Testis (tissue), 3 donors: ENCODE measurements around the gene TMEM92. TPM values are rescaled to one million over a fixed set of nuclear protein-coding genes. Genes with fewer than 3 reads are reported as not detected.
"Not testable (repeated sequence)": the region's sequence is repeated elsewhere in the genome, so short reads cannot be mapped to it uniquely, and the experiment has no call there.

ENCODE experiments used
- DNase-seq: peaks from one replicate; pipeline ENCODE4 v3.0.0-alpha.2; 2019
- H3K27ac ChIP-seq, 2 donors: fragments of 200-600 bp; sonication (generic); one replicate each; pipeline ENCODE4 v1.5.1; 2019
- H3K27me3 ChIP-seq: fragments of 200-600 bp; sonication (generic); one replicate; pipeline ENCODE4 v1.5.1; 2019
- H3K36me3 ChIP-seq: fragments of 200-600 bp; sonication (generic); one replicate; pipeline ENCODE4 v1.5.1; 2017; ENCODE audit warnings: low read depth; ENCODE audit errors: missing control alignments
- H3K4me1 ChIP-seq: fragments of 200-600 bp; sonication (generic); one replicate; pipeline ENCODE4 v1.5.1; 2019
- H3K4me3 ChIP-seq, 2 donors: fragments of 200-600 bp; sonication (generic); one replicate each; pipeline ENCODE4 v1.5.1; 2017 to 2019
- H3K9me3 ChIP-seq: fragments of 200-600 bp; sonication (generic); one replicate; pipeline ENCODE4 v1.5.1; 2017
- POLR2A ChIP-seq: fragments of 450-650 bp; IDR thresholded peaks from one replicate; pipeline ENCODE4 v1.6.1; 2017; ENCODE audit warnings: antibody characterized with exemption, mild to moderate bottlenecking, moderate library complexity
- WGBS, 2 donors: methylation state at CpG; one replicate each; pipeline ENCODE4 v1.1.5; 2018; 5-methylcytosine and 5-hydroxymethylcytosine counted together
- intact Hi-C: fragments of 100-400 bp; cut with DNase I; formaldehyde crosslinking; loops from one replicate; pipeline ENCODE4 v1.15.1; 2023; ENCODE audit warnings: low total_unique reads
- polyA plus RNA-seq: library from polyadenylated mRNA; stranded (reverse); fragments of 350-450 nt; fragmentation: Illumina TruSeq; extraction: RNeasy Lipid Tissue Mini Kit (QIAGEN cat#74804); gene quantifications from one replicate; pipeline ENCODE4 v1.2.3, GENCODE V29; 2014; ENCODE audit warnings: low read depth, low replicate concordance; ENCODE audit not compliant: insufficient read depth
- total RNA-seq, 2 donors: library from RNA; depleted of rRNA; stranded (reverse); fragments of >200 nt; gene quantifications; one replicate each; pipeline ENCODE4 v1.2.3, GENCODE V29; 2016
- TF ChIP-seq, protein P1 (sequence below), 3 experiments: fragments of 450-650 bp in 2 of 3; fragments of 200-600 bp in 1 of 3; sonication (generic) in 1 of 3; IDR thresholded peaks; one replicate each; pipeline ENCODE4 v1.5.1; 2016 to 2019; ENCODE audit warnings: antibody characterized with exemption in 3 of 3, mild to moderate bottlenecking in 2 of 3, moderate library complexity in 1 of 3

The TMEM92 gene
- total and polyA plus RNA-seq, 3 donors from 2014 or later, result 0.44 to 1.5 (median 0.93) TPM

DNA sequence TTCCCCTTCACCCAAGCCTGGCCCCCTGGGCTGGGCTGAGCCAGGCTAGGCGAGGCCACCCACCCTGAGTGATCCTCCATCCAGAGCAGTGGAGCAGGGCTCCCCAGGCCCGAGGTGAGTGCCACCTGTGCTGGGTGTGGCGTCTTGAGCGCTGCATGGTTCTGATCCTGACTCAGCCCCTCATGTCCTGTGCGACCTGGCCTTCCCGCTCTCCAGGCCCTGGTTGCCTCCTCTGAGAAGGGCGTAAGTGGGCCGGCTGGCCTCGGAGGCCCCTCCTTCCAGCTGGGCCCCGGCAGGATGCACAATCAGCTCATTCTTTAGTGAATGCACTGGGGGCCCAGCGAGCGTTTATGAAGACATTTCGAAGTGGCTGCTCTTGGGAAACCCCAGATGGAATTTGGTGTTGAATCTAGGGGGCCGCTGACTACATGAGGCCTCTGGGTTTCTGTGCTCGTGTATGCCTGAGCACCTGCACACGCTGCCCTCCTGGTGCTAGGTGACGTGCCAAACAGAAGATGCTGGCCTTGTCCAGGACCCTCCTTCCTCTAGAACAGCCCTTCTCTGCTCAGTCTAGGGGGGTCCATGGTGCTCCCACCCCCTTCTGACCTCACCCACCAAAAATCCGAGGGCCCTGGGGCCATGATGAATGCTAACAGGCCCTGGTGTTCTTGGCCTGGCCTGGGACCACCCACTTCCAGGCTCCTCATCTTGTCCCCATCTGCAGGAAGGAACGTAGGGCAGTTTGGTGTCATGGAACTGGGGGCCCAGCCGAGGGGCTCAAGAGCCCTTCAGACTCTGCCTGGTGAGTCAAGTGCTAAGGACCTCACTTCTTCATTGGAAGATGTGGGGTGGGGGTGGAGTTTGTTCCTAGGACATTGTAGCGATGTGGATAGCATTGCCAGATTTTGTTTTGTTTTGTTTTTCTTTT, 3.6 kb upstream of the TMEM92 start:
- WGBS, 2 donors, result 45 to 53% methylated on average over 4 to 21 of the region's 21 CpGs
- intact Hi-C loops, result loop anchor here (5.0 kb wide), 1 partner anchor 68 kb away; the partner anchor contains the start of gene COL1A1
- Histone ChIP-seq H3K4me3 (no peak overlapping the region), H3K9me3 (no peaks in the 10 kb centered on the region), H3K27me3 (no peaks in the 10 kb centered on the region), H3K4me1 (peaks cover 32% of the 10 kb centered on the region), H3K27ac (peak overlapping the region; percentile 48 to 77), H3K36me3 (no peaks in the 10 kb centered on the region)
- no peak for TF ChIP-seq POLR2A
- TF ChIP-seq, protein P1, sequence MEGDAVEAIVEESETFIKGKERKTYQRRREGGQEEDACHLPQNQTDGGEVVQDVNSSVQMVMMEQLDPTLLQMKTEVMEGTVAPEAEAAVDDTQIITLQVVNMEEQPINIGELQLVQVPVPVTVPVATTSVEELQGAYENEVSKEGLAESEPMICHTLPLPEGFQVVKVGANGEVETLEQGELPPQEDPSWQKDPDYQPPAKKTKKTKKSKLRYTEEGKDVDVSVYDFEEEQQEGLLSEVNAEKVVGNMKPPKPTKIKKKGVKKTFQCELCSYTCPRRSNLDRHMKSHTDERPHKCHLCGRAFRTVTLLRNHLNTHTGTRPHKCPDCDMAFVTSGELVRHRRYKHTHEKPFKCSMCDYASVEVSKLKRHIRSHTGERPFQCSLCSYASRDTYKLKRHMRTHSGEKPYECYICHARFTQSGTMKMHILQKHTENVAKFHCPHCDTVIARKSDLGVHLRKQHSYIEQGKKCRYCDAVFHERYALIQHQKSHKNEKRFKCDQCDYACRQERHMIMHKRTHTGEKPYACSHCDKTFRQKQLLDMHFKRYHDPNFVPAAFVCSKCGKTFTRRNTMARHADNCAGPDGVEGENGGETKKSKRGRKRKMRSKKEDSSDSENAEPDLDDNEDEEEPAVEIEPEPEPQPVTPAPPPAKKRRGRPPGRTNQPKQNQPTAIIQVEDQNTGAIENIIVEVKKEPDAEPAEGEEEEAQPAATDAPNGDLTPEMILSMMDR (IDR thresholded peaks at IDR 0.05), result no peak
- DNase-seq, result peak; percentile 46

DNA sequence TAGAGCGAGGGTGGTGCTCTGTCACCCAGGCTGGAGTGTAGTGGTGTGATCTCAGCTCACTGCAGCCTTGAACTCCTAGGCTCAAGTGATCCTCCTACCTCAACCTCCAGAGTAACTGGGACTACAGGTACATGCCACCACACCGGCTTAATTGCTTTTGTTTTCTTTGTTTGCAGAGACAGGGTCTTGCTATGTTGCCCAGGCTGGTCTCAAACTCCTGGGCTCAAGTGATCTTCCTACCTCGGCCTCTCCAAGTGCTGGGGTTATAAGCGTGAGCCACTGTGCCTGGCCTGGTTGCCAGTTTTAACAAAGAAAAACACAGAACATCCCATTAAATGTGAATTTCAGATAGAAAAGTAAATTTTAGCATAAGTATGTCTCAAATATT, 2.9 kb upstream of the TMEM92 start:
- not testable (repeated sequence) for H3K4me3 ChIP-seq, H3K27me3 ChIP-seq, H3K9me3 ChIP-seq, H3K36me3 ChIP-seq, DNase-seq
- peak overlapping the region in 1 of 2 donors; percentile 77 for H3K27ac ChIP-seq
- 73 to 82% methylated on average over 4 of the region's 4 CpGs for WGBS, 2 donors
- intact Hi-C loops, result loop anchor here (5.0 kb wide), 1 partner anchor 69 kb away; the partner anchor contains the start of gene COL1A1
- peaks cover 27% of the 10 kb centered on the region for H3K4me1 ChIP-seq

DNA sequence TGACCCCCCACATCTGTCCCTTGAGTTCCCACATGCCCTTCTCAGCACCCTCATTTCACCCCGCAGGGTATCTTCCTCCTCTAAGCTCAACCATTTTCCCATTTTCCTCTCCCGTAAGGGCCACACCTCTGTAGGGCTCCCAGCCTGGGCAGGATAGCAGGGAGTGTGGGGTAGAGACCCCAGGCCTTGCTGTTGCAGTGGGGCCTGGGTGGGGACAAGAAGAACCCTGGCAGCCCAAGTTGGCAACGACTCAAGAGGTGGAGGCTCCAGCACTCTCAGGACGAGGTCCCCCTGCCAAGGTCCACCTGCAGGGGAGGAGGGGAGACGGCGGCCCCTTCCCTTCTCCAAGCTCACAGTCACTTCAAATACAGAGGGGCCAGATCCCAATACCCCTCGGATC, 2.0 kb upstream of the TMEM92 start:
- Histone ChIP-seq H3K27ac (peak overlapping the region; percentile 55 to 76), H3K27me3 (no peaks in the 10 kb centered on the region), H3K9me3 (no peaks in the 10 kb centered on the region), H3K4me1 (peaks cover 18% of the 10 kb centered on the region), H3K36me3 (no peaks in the 10 kb centered on the region), H3K4me3 (peak overlapping the region in 1 of 2 donors; percentile 61)
- 35 to 40% methylated on average over 6 to 7 of the region's 7 CpGs for WGBS, 2 donors
- TF ChIP-seq POLR2A, result no peak
- TF ChIP-seq, protein P1 (IDR thresholded peaks at IDR 0.05), result peak in 1 of 3 experiments; percentile 7
- DNase-seq, result no peak
- intact Hi-C loops, result loop anchor here (5.0 kb wide), 1 partner anchor 70 kb away; the partner anchor contains the start of gene COL1A1

DNA sequence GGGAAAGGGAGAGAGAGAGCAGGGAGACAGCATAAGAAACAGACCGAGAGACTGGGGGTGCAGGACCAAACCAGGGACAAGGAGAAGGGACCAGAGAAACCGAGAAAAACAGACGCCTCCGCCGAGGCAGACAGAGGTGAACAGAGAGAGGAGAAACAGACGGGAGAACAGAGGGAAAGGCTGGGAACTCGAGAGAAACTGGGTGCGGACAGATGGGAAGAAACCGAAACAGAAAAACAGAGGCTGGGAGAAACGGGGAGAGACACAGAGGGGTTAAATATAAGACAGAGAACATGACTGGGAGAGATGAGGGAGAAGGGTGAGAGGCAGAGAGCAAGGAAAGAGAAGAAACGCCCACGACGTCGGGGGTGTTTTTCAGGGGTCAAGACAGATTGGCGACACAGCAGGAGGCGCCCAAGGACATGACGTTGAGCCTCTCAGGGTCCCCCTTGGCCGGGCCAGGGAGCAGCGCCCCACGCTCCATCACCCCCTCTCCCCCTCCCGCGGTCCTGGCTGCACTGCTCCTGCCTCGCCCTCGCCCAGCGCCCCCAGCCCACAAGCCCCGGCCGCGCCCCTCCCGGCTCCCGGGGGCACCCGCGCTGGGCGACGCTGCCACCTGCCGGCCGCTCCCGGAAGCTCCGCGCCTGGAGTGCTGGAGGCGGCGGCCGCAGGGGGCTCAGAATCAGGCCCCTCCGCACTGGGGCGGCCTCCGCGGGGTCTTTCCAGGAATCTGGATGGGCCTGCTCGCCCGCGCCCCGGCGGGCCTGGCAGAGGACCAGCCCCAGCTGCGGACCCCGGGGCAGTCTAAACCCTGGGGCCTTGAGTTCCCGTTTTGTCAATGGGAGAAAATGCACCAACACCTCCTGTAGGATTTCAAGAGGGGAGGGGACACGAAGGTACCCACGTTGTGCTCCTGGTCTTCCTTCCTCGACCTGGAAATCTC, 1.3 kb upstream of the TMEM92 start:
- WGBS, 2 donors, result 4 to 5% methylated on average over 24 to 34 of the region's 57 CpGs
- Histone ChIP-seq H3K9me3 (no peaks in the 10 kb centered on the region), H3K27me3 (no peaks in the 10 kb centered on the region), H3K4me3 (peak overlapping the region; percentile 55 to 61), H3K36me3 (no peaks in the 10 kb centered on the region), H3K27ac (peak overlapping the region; percentile 55 to 76), H3K4me1 (peaks cover 14% of the 10 kb centered on the region)
- TF ChIP-seq, protein P1 (IDR thresholded peaks at IDR 0.05), result peak; percentile 94 to 97 (median 94)
- TF ChIP-seq POLR2A, result no peak
- intact Hi-C loops, result loop anchor here (5.0 kb wide), 1 partner anchor 71 kb away; the partner anchor contains the start of gene COL1A1
- peak; percentile 69 for DNase-seq
